K562 (cell line): ENCODE measurements around the gene SOAT2. TPM values are rescaled to one million over a fixed set of nuclear protein-coding genes. Genes with fewer than 3 reads are reported as not detected.

ENCODE experiments used
- ARID4B ChIP-seq: sonication (generic); formaldehyde crosslinking; IDR thresholded peaks from 2 replicates; pipeline ENCODE4 v1.8.0; 2022; ENCODE audit warnings: mild to moderate bottlenecking, missing genetic modification reagents
- ATF4 ChIP-seq: fragments of 450-650 bp; formaldehyde crosslinking; IDR thresholded peaks from 2 replicates; pipeline ENCODE4 v1.4.0; 2022; ENCODE audit warnings: mild to moderate bottlenecking, moderate library complexity
- PCBP1 ChIP-seq: fragments of 200-400 bp; formaldehyde crosslinking; IDR thresholded peaks from 2 replicates; pipeline ENCODE4 v1.6.1; 2018; ENCODE audit warnings: mild to moderate bottlenecking, low read depth, low read length; ENCODE audit not compliant: poor library complexity, severe bottlenecking
- POLR2AphosphoS5 ChIP-seq: IDR thresholded peaks from 2 replicates; pipeline ENCODE4 v1.6.1; 2011; ENCODE audit warnings: mild to moderate bottlenecking, low read depth, low read length, moderate library complexity; ENCODE audit not compliant: control insufficient read depth, insufficient read depth
- POLR3A ChIP-seq: IDR thresholded peaks from 2 replicates; pipeline ENCODE4 v1.6.1; 2011; ENCODE audit warnings: borderline replicate concordance, mild to moderate bottlenecking, moderate library complexity; ENCODE audit not compliant: insufficient read length, insufficient read depth; ENCODE audit errors: extremely low read depth
- SFPQ ChIP-seq: fragments of 200-400 bp; formaldehyde crosslinking; IDR thresholded peaks from 2 replicates; pipeline ENCODE4 v1.6.1; 2017; ENCODE audit warnings: mild to moderate bottlenecking, low read depth, low read length, moderate library complexity
- TAF7 ChIP-seq: fragments of 450-650 bp; IDR thresholded peaks from 2 replicates; pipeline ENCODE4 v1.6.1; 2016; ENCODE audit warnings: missing genetic modification characterization, missing compliant biosample characterization
- ZNF347 ChIP-seq: fragments of 450-650 bp; formaldehyde crosslinking; IDR thresholded peaks from 2 replicates; pipeline ENCODE4 v1.4.0; 2020; ENCODE audit warnings: low read depth, mild to moderate bottlenecking, moderate library complexity
- polyA plus RNA-seq, 8 experiments: library from polyadenylated mRNA; depleted of rRNA in 4 of 8; stranded (reverse) in 5 of 8; unstranded in 3 of 8; fragments of >200 nt; fragmentation: Nextera tagmentation in 2 of 8; fragmentation: Illumina TruSeq in 1 of 8; extraction: Ambion mirVana in 2 of 8; extraction: Trizol in 1 of 8; gene quantifications; 2 replicates each; pipeline versions ENCODE4 v1.2.1 to v1.2.3, GENCODE V29; 2011 to 2014; ENCODE audit warnings: inconsistent platforms in 1 of 8, missing spikeins in 1 of 8
- total RNA-seq, 7 experiments: library from RNA; depleted of rRNA in 6 of 7; stranded (reverse); fragments of >200 nt in 6 of 7; fragmentation: Illumina TruSeq in 2 of 7; extraction: Trizol in 2 of 7; gene quantifications; 2 replicates each; pipeline versions ENCODE4 v1.2.1 to v1.2.3, GENCODE V29; 2011 to 2021; ENCODE audit warnings: low replicate concordance in 1 of 7
- TF ChIP-seq, protein P1 (sequence below): sonication (generic); formaldehyde crosslinking; IDR thresholded peaks from 2 replicates; pipeline ENCODE4 v1.8.0; 2022; ENCODE audit warnings: missing genetic modification reagents, mild to moderate bottlenecking, moderate library complexity, borderline replicate concordance
- TF ChIP-seq, protein P2 (sequence below): sonication (generic); formaldehyde crosslinking; IDR thresholded peaks from 2 replicates; pipeline ENCODE4 v1.8.0; 2022; ENCODE audit warnings: mild to moderate bottlenecking, low read depth, missing genetic modification reagents
- TF ChIP-seq, protein P3 (sequence below): sonication (generic); formaldehyde crosslinking; IDR thresholded peaks from 2 replicates; pipeline ENCODE4 v1.8.1; 2023; ENCODE audit warnings: mild to moderate bottlenecking, missing genetic modification reagents

Gene SOAT2
- total and polyA plus RNA-seq, 9 of the 15 experiments (the other 6 are each of a cell fraction or from before 2014, with no cell fraction given), result 0.04 TPM; not detected in 8

DNA sequence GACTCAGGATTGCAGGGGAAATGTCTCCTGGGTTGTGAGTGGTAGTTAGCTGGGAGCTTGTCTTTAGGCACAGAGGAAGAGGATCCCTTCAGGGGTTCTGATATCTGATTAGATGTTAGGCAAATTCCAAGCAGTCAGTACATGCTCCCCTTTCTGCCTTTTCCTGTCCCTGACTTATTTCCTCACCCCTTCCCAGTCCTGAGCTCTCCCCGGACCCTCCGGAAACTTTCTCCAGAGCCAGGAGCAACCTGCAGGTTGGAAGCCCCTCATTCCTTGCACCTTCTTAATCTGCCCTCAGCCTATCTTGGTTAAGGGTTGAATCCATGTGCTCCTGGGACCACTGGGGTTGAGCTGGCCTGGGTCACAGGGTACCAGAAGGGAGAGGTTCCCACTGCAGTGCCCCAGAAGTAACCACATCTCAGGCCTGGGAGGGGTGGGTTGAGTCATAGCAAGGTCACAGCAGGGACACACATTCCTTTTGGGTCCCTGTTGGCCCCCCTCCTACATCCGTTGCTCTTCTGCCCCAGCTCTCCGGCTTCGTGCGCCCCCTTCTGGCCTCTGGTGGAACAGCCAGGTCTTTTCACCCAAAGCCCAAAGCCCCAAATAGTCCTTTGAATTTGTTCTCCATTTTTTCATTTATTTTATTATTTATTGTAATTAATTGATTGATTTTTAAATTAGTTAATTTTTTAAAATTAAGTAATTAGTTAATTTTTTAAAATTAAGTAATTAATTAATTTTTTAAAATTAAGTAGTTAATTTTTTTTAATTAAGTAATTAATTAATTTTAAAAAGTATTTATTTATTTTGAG lies 4.0 kb upstream of the SOAT2 start (continued):
- TF ChIP-seq ATF4 (no peak), PCBP1 (no peak), TAF7 (no peak), ZNF347 (no peak), ARID4B (CRISPR knock-in tag) (no peak), SFPQ (no peak), POLR3A (no peak), POLR2AphosphoS5 (0 out of 2 replicates have a peak, but pooled peaks have one; percentile 14)
- TF ChIP-seq, protein P1, sequence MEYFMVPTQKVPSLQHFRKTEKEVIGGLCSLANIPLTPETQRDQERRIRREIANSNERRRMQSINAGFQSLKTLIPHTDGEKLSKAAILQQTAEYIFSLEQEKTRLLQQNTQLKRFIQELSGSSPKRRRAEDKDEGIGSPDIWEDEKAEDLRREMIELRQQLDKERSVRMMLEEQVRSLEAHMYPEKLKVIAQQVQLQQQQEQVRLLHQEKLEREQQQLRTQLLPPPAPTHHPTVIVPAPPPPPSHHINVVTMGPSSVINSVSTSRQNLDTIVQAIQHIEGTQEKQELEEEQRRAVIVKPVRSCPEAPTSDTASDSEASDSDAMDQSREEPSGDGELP (CRISPR knock-in tag), result peak; percentile 60; the same call in 1 of the 2 replicates
- TF ChIP-seq, protein P2, sequence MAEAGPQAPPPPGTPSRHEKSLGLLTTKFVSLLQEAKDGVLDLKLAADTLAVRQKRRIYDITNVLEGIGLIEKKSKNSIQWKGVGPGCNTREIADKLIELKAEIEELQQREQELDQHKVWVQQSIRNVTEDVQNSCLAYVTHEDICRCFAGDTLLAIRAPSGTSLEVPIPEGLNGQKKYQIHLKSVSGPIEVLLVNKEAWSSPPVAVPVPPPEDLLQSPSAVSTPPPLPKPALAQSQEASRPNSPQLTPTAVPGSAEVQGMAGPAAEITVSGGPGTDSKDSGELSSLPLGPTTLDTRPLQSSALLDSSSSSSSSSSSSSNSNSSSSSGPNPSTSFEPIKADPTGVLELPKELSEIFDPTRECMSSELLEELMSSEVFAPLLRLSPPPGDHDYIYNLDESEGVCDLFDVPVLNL (CRISPR knock-in tag), result 0 out of 2 replicates have a peak, but pooled peaks have one; percentile 30
- TF ChIP-seq, protein P3, sequence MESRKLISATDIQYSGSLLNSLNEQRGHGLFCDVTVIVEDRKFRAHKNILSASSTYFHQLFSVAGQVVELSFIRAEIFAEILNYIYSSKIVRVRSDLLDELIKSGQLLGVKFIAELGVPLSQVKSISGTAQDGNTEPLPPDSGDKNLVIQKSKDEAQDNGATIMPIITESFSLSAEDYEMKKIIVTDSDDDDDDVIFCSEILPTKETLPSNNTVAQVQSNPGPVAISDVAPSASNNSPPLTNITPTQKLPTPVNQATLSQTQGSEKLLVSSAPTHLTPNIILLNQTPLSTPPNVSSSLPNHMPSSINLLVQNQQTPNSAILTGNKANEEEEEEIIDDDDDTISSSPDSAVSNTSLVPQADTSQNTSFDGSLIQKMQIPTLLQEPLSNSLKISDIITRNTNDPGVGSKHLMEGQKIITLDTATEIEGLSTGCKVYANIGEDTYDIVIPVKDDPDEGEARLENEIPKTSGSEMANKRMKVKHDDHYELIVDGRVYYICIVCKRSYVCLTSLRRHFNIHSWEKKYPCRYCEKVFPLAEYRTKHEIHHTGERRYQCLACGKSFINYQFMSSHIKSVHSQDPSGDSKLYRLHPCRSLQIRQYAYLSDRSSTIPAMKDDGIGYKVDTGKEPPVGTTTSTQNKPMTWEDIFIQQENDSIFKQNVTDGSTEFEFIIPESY (CRISPR knock-in tag), result no peak
